ENCODE data around the gene KIAA0513. TPM values are rescaled to one million over a fixed set of nuclear protein-coding genes. Genes with fewer than 3 reads are reported as not detected.

The KIAA0513 gene
- total and polyA plus RNA-seq, 10 of the 15 experiments (the other 5 are each of a cell fraction or from before 2014, with no cell fraction given), result 0.14 to 5.8 (median 2.0) TPM

- 37% methylated on average over 29 of the region's 29 CpGs for WGBS (ENCODE audit: insufficient coverage, insufficient replicate concordance, low lambda C conversion rate, missing lambda C conversion rate)
- Histone ChIP-seq H3K79me2 (ENCODE audit: control insufficient read depth, insufficient read depth, low read length) (no peaks in the 10 kb centered on the region), H3K9me3 (replicated peaks; ENCODE audit: control insufficient read depth, insufficient read depth, low read length) (no peaks in the 10 kb centered on the region; the same call in 2 of the 3 replicates), H3K4me1 (ENCODE audit: control insufficient read depth, insufficient read depth, low read length) (peaks cover 26% of the 10 kb centered on the region), H2AFZ (ENCODE audit: control insufficient read depth, low read depth, low read length) (no peak overlapping the region), H3K9ac (ENCODE audit: control insufficient read depth, insufficient read depth, low read length) (no peak overlapping the region), H4K20me1 (ENCODE audit: control insufficient read depth, insufficient read depth) (no peaks in the 10 kb centered on the region), H3K36me3 (ENCODE audit: control insufficient read depth in 2 of 2, insufficient read depth in 2 of 2, low read length in 1 of 2) (no peaks in the 10 kb centered on the region), H3K4me2 (ENCODE audit: control insufficient read depth, insufficient read depth) (peak overlapping the region; percentile 30), H3K27me3 (replicated peaks in 1 of 2; ENCODE audit: control insufficient read depth in 2 of 2, insufficient read depth in 2 of 2, low read length in 1 of 2) (no peaks in the 10 kb centered on the region), H3K4me3 (no peak overlapping the region), H3K27ac (ENCODE audit: control insufficient read depth, insufficient read depth) (no peak overlapping the region)
- intact Hi-C loops (cut with micrococcal nuclease; ENCODE audit: unreplicated experiment), result loop anchor here (5.0 kb wide), 1 partner anchor 90 kb away; no protein-coding TSS in a partner anchor
- ChIA-PET SMC1A (ENCODE audit: uncharacterized antibody, unreplicated experiment) (no interaction called here), RAD21 (ENCODE audit: unreplicated experiment) (interaction anchor here (1.3 kb wide), 1 partner anchor 16 kb away, joined by 3 read pairs; no protein-coding TSS in a partner anchor), CTCF (interaction anchor here (1.8 kb wide), 1 partner anchor 23 kb away, joined by 6 read pairs; no protein-coding TSS in a partner anchor), POLR2A (no interaction called here)
- DNase-seq (ENCODE audit: low read depth, low spot score), result no peak
- ATAC-seq, result peak; percentile 11
- in situ Hi-C loops (cut with MboI), result no loop called here
- no peak for FAIRE-seq
- no TSS peak for BruUV-seq (replicated peaks)
- TF ChIP-seq MYC (IDR thresholded peaks at IDR 0.05; ENCODE audit: insufficient read depth, insufficient read length, insufficient replicate concordance, low read length, severe bottlenecking) (no peak), RBBP5 (conservative IDR thresholded peaks at IDR 0.05) (no peak), CEBPB (IDR thresholded peaks at IDR 0.05; ENCODE audit: borderline replicate concordance in 1 of 2, low read depth in 2 of 2, low read length in 2 of 2) (no peak), BCL11A (IDR thresholded peaks at IDR 0.05; ENCODE audit: low read depth, low read length) (no peak), TBL1XR1 (IDR thresholded peaks at IDR 0.05; ENCODE audit: low read depth, low read length) (no peak), NR2C2 (IDR thresholded peaks at IDR 0.05; ENCODE audit: borderline replicate concordance, control insufficient read depth, insufficient read length, low read depth) (no peak), NRF1 (conservative IDR thresholded peaks at IDR 0.05; ENCODE audit: low read depth, low read length) (no peak), STAT1 (conservative IDR thresholded peaks at IDR 0.05) (no peak), GABPA (IDR thresholded peaks at IDR 0.05; ENCODE audit: low read depth) (no peak), BCL3 (IDR thresholded peaks at IDR 0.05; ENCODE audit: borderline replicate concordance, insufficient read depth, low read depth, low read length, poor library complexity, severe bottlenecking) (no peak), ETV6 (conservative IDR thresholded peaks at IDR 0.05 in 1 of 2, IDR thresholded peaks at IDR 0.05 in 1 of 2; ENCODE audit: borderline replicate concordance in 1 of 2, low read depth in 1 of 2) (no peak), CEBPZ (IDR thresholded peaks at IDR 0.05; ENCODE audit: low read depth, low read length) (no peak), ZBTB33 (IDR thresholded peaks at IDR 0.05) (no peak), ZSCAN29 (IDR thresholded peaks at IDR 0.05) (no peak), ELK1 (IDR thresholded peaks at IDR 0.05; ENCODE audit: low read depth, low read length) (no peak)
Observed at GRCh38 chr16:85137323-85138072, 109.9 kb downstream of the KIAA0513 start.

Data from GM12878 (cell line).